ENCODE results near the gene LAMTOR2.

GRCh38 chr1:156080863-156081179, 26.2 kb downstream of the LAMTOR2 start:
- no peak for TF ChIP-seq POLR2AphosphoS5 (IDR thresholded peaks at IDR 0.05; ENCODE audit: low read depth, low read length)
- no peak for TF ChIP-seq POLR2A (IDR thresholded peaks at IDR 0.05; ENCODE audit: low read depth, low read length)
- TF ChIP-seq TAF1 (IDR thresholded peaks at IDR 0.05; ENCODE audit: borderline replicate concordance, low read depth, low read length) = no peak

Measured in GM12892 (cell line).